Duodenal mucosa (tissue), 2 donors: ENCODE results near the gene INSYN1.
"Not testable (repeated sequence)": the region's sequence is repeated elsewhere in the genome, so short reads cannot be mapped to it uniquely, and the experiment has no call there.

Source experiments
- H3K27ac ChIP-seq: one replicate; pipeline ENCODE4 v1.7.0; 2013; ENCODE audit warnings: low read depth, low read length
- H3K27me3 ChIP-seq, 2 donors: one replicate each; pipeline ENCODE4 v1.7.0; 2013; ENCODE audit warnings: low read length in 2 of 2, control low read depth in 1 of 2; ENCODE audit not compliant: insufficient read depth in 2 of 2, control insufficient read depth in 1 of 2
- H3K36me3 ChIP-seq, 2 donors: one replicate each; pipeline ENCODE4 v1.7.0; 2013; ENCODE audit warnings: low read length in 2 of 2, control low read depth in 1 of 2; ENCODE audit not compliant: insufficient read depth in 2 of 2, control insufficient read depth in 1 of 2
- H3K4me1 ChIP-seq, 2 donors: one replicate each; pipeline ENCODE4 v1.7.0; 2013; ENCODE audit warnings: low read length in 2 of 2, control low read depth in 1 of 2; ENCODE audit not compliant: insufficient read depth in 2 of 2, control insufficient read depth in 1 of 2
- H3K4me3 ChIP-seq, 2 donors: one replicate each; pipeline ENCODE4 v1.7.0; 2013; ENCODE audit warnings: low read length in 2 of 2, low read depth in 1 of 2
- H3K9ac ChIP-seq, 2 donors: one replicate each; pipeline ENCODE4 v1.7.0; 2013; ENCODE audit warnings: low read length in 2 of 2, low read depth in 1 of 2
- H3K9me3 ChIP-seq, 2 donors: one replicate each; pipeline ENCODE4 v1.7.0; 2013; ENCODE audit warnings: low read length in 2 of 2, control low read depth in 1 of 2; ENCODE audit not compliant: control insufficient read depth in 1 of 2

INSYN1 gene

GRCh38 chr15:73753250-73754130 lies at the start of gene INSYN1:
TSS of gene INSYN1 (minus strand) at chr15:73753351. CDS start at chr15:73751130, 2,221 bp downstream.
- Histone ChIP-seq H3K27ac (no peak within 1 kb of the TSS), H3K27me3 (peaks cover 23 to 32% of the 10 kb centered on the region in 2 donors), H3K4me3 (peak within 1 kb of the TSS in 1 of 2 donors; percentile 28), H3K4me1 (no peaks in the 10 kb centered on the region), H3K9me3 (no peaks in the 10 kb centered on the region), H3K9ac (no peak within 1 kb of the TSS), H3K36me3 (no peaks in the 10 kb centered on the region)

- H3K9me3 ChIP-seq = no peaks in the 10 kb centered on the region
- no peaks in the 10 kb centered on the region for H3K27me3 ChIP-seq
- H3K27ac ChIP-seq = no peak overlapping the region
- H3K9ac ChIP-seq = no peak overlapping the region
- H3K4me3 ChIP-seq = no peak overlapping the region
- H3K4me1 ChIP-seq = no peaks in the 10 kb centered on the region
- no peaks in the 10 kb centered on the region for H3K36me3 ChIP-seq
Measured at GRCh38 chr15:73802431-73803041, 49.4 kb upstream of the INSYN1 start.

- no peaks in the 10 kb centered on the region for H3K4me1 ChIP-seq
- H3K4me3 ChIP-seq = no peak overlapping the region
- no peaks in the 10 kb centered on the region for H3K27me3 ChIP-seq
- no peaks in the 10 kb centered on the region for H3K36me3 ChIP-seq
- H3K9ac ChIP-seq = no peak overlapping the region
- no peak overlapping the region for H3K27ac ChIP-seq
- H3K9me3 ChIP-seq = no peaks in the 10 kb centered on the region
Measured at GRCh38 chr15:73800662-73801345, 47.7 kb upstream of the INSYN1 start.

- Histone ChIP-seq H3K4me3 (no peak overlapping the region), H3K36me3 (no peaks in the 10 kb centered on the region), H3K9ac (no peak overlapping the region), H3K4me1 (no peaks in the 10 kb centered on the region), H3K9me3 (no peaks in the 10 kb centered on the region), H3K27ac (no peak overlapping the region), H3K27me3 (no peaks in the 10 kb centered on the region)
Measured at GRCh38 chr15:73799466-73799865, 46.3 kb upstream of the INSYN1 start.

GRCh38 chr15:73797366-73798158 lies 44.4 kb upstream of the INSYN1 start:
- Histone ChIP-seq H3K9ac (no peak overlapping the region), H3K9me3 (no peaks in the 10 kb centered on the region)

GRCh38 chr15:73796331-73796831 lies 43.2 kb upstream of the INSYN1 start:
- no peak overlapping the region for H3K4me3 ChIP-seq
- H3K27ac ChIP-seq = no peak overlapping the region
- no peaks in the 10 kb centered on the region for H3K4me1 ChIP-seq
- no peak overlapping the region for H3K9ac ChIP-seq
- no peaks in the 10 kb centered on the region for H3K36me3 ChIP-seq
- H3K27me3 ChIP-seq = no peaks in the 10 kb centered on the region
- H3K9me3 ChIP-seq = no peaks in the 10 kb centered on the region

More at GRCh38 chr15:73797366-73798158, 44.4 kb upstream of the INSYN1 start:
- Histone ChIP-seq H3K36me3 (no peaks in the 10 kb centered on the region), H3K4me3 (no peak overlapping the region), H3K4me1 (no peaks in the 10 kb centered on the region), H3K27me3 (no peaks in the 10 kb centered on the region), H3K27ac (no peak overlapping the region)

- no peaks in the 10 kb centered on the region for H3K9me3 ChIP-seq
- H3K36me3 ChIP-seq = no peaks in the 10 kb centered on the region
- H3K27ac ChIP-seq = no peak overlapping the region
- H3K9ac ChIP-seq = no peak overlapping the region
- H3K4me1 ChIP-seq = no peaks in the 10 kb centered on the region
- H3K4me3 ChIP-seq = no peak overlapping the region
- H3K27me3 ChIP-seq = no peaks in the 10 kb centered on the region
Measured at GRCh38 chr15:73794443-73795133, 41.4 kb upstream of the INSYN1 start.

- not testable (repeated sequence) for H3K4me1 ChIP-seq, H3K27me3 ChIP-seq, H3K9ac ChIP-seq, H3K36me3 ChIP-seq, H3K4me3 ChIP-seq, H3K27ac ChIP-seq, H3K9me3 ChIP-seq
Measured at GRCh38 chr15:73792899-73793541, 39.9 kb upstream of the INSYN1 start.

- H3K4me1 ChIP-seq = no peaks in the 10 kb centered on the region
- no peak overlapping the region for H3K9ac ChIP-seq
- no peak overlapping the region for H3K27ac ChIP-seq
- no peaks in the 10 kb centered on the region for H3K9me3 ChIP-seq
- no peaks in the 10 kb centered on the region for H3K36me3 ChIP-seq
- no peaks in the 10 kb centered on the region for H3K27me3 ChIP-seq
- H3K4me3 ChIP-seq = no peak overlapping the region
Measured at GRCh38 chr15:73792415-73792814, 39.3 kb upstream of the INSYN1 start.
